CD4-positive, alpha-beta T cell treated with Interleukin-17A for 4 hours (primary cell): ENCODE data around the gene PPT2.
"Not testable (repeated sequence)": the region's sequence is repeated elsewhere in the genome, so short reads cannot be mapped to it uniquely, and the experiment has no call there.

Experiments
- DNase-seq: peaks from one replicate; pipeline ENCODE4 v3.0.0-alpha.2; 2020; ENCODE audit warnings: mixed read lengths

PPT2 gene

DNA sequence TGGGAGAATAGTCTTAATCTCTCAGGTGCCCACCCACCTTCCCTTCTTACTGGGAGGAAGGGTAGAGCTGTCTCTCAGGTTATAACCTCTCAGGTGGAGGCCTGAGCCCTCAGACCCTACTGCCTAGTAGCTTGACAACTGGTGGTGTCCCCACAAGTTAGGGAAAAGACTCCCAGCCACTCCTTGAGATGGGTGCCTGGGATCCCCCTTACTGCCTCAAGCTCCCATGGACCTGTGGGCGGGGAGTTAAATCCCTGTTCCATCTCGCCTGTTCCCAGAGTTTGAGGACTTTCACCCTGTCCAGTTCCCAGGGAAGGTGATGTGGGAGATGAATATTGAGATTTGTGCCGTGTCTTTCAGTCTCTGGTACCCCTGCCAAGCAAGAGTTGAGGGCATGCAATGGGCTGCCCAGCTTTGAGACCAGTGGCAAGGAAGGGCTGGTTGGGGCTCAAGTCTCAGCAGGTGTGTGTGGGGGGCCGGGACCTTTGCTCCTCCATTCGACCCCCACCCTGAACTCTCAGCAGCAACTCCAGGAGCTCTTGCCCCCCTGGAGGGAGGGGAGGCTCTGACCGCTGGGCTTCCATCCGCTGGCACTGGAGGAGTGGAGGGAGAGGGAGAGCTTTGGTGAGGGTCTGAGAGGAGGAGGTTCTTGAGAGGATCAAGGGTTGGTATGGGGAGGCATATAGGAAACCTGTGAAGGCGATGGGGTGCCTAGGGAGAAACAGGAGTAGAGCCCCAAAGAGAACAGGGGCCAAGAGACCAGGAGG is 37.2 kb downstream of the PPT2 start:
- no peak for DNase-seq

DNA sequence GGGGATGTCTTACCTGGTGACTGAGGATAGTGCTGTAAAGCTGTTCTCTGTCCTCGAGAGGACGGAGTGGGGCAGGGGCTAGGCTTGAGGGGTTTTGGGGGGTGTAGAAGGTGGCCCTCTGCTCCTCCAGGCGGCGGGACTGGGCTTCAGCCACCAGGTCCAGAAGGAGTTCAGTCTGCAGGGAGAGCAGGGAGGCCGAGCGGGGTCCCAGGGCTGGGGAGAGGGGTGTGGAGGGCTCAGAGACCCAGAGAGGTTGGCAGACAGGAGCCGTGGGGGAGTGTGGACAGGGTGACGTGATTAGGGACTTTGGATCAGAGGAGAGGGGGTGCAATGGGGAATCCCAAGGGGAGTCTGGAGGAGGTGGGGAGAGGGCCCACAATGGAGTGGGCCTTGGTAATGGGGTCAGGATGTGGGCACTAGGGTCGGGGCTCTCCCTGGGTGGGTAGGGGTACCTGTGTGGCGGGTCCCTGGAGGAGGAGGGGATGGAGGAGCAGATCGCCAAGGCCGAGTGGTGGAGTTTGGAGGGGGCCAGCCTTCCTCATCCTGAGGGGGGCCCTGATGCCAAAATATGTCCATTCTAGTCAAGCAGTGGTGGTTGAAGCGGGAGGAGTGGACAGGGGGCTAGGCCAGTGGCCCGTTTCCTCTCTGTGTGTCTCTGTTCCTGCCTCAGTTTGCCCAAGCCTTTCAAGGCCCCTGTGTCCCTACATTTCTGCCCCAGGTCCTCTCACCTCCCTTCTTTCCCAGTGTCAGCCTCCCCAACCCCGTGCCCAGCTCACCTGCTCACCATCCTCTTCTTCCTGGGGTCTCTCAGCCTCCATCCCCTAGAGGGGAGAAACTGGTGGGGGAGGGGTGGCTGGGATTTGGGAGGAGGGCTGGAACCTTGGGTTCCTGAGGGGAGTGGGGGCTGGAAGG is 38.0 kb downstream of the PPT2 start:
- DNase-seq: no peak

DNA sequence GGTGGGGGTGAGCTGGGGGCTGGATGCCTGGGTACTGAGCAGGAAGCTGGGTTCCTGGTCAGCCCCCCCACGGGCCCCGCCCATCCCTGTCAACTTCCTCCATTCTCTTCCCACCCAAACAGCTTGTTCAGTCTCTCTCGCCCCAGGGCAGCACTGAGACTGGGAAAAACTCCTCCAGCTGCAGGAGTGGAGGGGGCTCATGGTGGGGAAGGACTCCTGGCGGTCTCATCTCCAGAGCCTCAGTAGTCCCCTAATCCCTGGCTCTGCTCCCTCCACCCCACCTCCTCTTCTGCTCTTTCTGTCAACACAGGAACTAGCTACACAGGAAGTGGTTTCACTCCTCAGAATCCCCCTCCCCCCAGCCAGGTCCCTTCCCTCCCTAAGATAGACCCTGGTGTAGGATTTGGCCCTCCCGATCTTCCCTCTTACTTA is 38.7 kb downstream of the PPT2 start, which contains the start of gene GPSM3:
GPSM3 (minus strand) TSS at position 36 of the 432 bp plus-strand sequence. CDS start 130 bp downstream, outside the sequence.
- peak; percentile 80 for DNase-seq

DNA sequence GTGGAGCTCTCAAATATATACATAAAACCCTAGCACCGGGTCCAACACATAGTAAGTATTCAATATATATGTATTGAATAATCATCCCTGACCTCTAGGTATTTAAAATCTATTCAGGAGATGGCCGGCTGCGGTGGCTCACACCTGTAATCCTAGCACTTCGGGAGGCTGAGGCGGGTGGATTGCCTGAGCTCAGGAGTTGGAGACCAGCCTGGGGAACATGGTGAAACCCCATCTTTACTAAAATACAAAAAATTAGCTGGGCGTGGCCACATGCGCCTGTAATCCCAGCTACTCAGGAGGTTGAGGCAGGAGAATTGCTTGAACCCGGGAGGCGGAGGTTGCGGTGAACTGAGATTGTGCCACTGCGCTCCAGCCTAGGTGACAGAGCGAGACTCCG is 39.2 kb downstream of the PPT2 start:
- not testable (repeated sequence) for DNase-seq

DNA sequence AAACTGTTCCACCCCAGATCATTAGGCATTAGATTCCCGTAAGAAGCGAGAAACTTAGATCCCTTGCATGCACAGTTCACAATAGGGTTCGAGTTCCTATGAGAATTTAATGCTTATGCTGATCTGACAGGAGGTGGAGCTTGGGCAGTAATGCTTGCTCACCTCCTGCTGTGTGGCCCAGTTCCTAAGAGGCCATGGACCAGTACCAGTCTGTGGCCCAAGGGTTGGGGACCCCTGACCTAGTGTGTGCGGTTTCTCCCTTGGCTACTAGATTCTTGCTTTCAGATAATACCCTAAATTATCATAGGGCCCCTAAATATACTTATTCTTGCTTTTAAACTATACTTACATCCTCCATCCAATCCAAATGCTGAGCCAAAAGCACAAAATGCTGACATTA is 40.4 kb downstream of the PPT2 start:
- no peak for DNase-seq

DNA sequence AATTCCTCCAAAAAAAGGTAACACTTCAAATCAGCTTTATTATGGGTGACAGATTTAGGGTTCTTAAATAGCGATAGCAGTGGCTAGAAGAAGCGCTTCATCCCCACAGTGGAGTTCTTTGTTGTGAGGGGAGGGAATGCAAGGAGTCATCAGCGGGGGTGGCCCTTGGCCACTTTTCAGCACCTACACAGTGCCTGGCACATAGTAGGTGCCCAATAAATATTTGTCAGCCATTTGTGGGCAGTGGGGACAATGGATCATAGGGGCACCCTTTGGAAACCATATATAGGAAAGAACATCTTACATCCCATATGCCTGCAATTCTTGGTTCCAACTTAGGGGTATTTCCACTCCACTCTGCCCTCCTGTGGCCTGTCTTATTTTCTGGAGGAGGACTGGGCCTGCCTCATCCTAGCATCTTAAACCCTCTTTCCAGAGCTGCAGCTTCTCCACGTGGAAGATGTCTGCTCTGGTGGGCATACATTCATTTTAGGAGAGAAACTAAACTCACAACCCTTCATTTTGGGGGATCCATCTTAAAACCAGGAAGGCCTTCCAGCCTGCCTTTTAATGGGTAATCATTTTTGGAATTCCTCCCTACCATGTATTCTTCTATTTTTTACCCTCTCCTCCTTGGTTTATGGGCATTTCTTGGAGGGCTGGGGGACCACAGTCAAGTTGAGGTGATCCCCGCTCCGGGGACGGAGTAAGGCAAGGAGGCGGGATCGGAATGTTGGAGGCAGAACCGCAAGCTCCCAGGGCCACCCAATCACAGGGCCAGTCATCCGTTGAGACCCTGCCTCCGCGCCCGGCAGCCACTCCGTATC is 41.1 kb downstream of the PPT2 start:
- peak; percentile 35 for DNase-seq

DNA sequence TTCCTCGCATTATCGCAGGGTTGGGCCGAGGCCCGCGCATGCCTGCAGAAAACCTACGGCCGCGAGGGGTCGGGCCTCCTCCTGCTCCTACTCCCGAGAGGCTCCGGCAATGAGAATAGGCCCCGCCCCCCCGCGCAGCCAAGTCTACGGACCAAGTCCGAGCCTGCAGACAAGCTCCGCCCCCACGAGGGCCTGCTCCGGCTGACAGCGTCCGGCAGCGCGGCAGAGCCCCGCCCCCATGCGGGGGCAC is 41.6 kb downstream of the PPT2 start:
- DNase-seq: peak; percentile 100

DNA sequence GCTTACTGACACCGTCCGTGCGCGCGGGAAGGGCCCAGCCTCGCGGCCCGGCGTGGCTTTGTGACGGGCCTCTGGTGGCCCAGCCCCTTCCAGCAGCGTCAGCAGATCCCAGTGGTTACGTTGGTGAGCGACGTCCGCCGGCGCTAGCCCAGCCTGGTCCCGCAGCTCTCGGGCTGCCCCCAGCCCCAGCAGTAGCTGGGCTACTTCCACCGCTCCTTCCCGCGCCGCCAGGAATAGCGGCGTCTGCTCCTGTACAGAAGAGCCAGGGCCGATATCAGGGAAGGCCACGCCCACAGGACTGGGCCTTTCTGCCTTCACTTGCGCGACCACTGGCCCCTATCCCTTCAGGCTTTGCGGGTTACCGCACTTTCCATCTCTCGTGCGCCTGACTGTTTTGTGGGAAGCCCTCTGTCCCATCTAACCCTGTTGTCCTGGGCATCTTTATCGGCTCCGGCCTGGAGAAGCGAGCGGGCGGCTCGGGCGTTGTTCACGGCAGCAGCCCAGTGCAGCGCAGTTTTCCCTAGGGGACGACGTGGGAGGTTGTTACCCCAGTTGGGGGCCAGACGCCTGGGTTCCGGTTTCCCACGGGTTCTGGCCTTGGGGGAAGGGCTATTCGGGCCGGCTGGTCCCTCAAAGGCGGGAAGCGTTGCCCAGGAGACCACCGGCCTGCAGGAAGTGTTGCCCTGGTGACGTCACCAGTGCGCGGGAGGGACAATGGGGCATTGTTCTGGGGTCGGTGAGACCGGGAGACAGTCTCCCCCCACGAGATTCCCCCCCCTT is 42.2 kb downstream of the PPT2 start:
- DNase-seq: peak; percentile 63

DNA sequence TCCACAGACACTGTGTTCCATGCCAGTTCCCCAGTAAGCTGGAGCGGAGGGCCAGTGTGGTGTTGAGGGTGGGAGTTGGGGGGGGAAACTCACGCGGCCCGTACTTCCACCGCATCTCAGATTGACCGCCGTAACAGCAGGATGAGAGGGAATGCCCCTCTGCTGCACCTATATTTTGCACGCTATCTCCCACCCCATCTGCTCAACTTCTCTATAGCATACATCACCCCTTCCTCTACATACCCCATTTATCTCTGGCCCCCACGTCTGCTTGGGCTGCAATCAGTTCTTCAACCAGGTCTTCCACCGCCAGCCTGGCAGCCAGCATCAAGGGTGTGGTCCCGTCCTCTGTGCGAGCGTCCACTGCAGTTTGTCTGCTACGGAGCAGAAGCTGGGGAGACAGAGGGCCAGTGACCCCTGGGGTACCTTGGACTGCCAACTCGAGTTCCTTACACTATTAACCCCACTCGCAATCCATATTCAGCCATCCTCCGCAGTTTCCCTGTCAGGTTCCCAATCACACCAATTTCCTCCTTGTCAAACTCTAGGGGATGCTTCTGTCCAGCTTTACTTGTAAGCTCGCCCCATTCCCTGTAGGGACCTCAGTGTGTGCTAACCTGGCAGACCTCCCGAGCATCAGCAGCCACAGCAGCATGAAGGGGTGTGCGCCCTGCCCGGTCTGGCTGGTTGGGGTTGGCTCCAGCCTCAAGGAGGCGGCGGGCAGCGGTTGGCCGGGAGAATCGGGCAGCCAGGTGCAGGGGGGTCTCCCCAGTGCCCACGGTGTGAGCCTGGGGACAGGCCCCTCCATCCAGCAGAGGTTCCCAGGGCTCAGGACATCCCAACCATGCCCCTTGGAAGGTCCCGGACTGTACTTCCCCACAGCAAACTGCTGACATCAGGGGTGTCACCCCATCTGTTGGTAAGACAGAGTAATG is 43.0 kb downstream of the PPT2 start:
- no peak for DNase-seq

DNA sequence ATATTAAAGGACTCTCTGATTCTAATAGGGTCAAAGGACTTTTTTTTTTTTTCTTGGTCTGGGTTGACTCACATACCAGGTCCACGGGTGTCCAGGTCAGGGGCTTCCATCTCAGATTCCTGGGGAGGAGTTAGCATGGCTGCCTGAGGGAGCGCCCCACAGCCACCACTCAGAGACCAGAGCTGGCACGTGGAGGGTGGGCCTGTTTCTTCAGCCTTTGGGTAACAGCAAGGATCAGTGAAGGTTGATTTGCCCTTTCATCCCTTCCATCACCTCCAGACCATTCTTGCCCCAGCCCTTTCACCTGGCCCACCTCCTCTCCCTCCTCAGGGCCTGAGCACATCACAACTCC is 44.4 kb downstream of the PPT2 start:
- DNase-seq: no peak

DNA sequence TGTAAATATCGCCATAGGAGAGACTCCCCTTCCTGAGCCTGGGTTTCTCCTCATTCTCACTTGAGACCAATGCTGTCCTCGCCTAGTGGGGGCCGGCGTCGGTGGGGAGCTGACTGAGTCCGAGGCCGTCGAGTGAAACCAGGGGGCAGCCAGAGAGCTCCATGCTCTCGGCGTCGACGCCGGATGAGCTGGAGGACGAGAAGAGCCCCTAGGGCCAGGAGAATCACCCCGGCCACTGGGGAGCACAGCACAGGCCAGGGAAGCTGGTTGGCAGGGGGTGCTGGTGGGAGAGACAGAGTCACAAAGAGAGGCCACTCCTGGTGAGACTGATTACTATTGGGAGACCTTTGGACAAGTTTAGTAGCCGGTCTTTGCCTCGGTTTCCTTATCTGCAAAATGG is 44.9 kb downstream of the PPT2 start:
- DNase-seq: no peak

DNA sequence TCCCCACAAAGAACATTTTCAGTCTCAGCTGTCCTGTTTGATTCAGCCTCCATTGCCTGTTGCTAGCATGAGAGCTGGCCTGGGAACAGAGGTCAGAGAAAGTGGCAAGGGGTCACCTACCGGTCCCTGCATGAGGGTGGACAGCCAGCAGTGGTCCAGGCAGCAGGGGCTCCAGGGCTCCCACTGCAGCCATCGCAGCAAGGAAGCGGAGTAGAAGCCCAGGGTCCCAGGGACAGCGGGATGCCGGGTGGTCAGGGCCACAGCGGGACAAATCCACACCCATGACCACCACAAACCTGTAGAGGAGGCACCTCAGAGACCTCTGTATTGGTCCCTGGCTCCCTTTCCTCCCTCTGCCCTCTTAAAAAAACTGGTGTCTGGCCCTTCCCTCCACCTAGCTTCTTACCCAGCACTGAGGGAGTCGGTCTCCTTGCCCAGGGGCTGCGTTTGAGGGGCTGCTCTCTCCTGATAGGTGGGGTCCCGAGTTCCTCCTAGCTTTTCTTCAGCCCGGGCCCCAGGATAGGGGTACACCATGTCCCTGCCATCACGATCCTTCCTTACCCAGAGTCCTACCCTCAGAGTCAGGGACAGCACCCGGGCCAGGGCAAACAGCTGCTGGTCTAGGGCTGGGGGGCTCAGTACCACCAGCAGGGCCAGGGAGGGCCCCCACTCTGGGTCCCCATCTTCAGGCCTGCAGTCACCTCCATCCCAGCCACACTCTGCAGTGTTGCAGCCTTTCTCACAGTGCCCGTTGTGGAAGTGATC is 47.0 kb downstream of the PPT2 start:
- DNase-seq: no peak

DNA sequence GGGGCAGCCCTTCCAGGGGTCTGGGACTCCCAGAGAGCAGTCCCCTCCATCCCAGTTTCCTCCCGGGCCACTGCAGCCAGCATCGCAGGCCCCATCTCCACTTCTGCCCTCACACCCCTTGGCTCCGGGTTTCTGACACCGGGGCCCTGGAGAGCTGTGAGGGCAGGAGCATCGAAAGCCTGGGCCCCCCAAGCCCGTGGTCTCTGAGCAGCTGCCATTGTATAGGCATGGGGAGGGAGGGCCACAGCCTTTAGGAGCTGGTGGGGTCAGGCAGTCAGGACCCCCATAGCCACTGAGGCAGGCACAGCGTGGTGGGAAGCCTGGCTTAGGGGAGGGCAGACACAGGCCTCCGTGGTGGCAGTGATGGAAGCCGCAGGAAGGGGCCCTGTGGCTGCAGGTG is 48.2 kb downstream of the PPT2 start:
- DNase-seq: no peak

DNA sequence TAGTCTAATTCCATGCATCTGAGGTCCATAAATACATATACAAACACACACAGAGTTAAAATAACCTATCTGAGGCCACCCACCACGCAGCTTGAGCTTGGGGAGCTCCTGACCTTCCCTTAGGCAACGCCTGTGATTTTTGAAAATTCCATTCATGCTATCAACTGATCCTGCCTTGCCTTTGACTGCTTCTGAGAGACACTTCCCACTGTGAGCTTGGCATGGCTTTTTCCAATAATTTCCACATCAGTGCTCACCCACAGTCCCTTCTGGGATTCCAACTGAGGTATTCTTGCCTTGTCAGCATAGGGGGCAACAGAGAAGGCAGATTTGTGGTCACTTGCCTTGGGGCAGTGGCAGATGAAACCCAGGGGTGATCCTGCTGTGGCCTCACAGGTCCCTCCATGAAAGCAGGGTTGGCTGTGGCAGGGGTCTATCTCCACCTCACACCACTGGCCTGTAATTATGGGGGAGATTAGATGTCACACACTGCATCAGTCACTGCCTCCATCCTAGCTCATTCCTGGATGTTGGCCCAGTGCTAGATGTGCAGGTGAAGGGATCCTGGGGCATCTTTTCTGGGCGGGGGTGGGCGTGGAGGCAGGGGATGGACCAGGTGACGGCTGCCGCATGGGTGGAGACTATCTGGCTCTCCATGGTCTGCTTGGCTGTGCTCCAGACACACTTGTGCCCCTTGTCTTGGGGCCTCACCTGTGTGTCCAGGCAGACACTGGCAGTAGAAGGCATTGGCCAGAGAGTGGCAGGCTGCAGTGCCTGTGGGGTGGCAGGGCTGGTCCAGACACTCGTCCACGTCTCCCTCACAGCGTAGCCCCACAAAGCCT is 49.7 kb downstream of the PPT2 start:
- DNase-seq: no peak

DNA sequence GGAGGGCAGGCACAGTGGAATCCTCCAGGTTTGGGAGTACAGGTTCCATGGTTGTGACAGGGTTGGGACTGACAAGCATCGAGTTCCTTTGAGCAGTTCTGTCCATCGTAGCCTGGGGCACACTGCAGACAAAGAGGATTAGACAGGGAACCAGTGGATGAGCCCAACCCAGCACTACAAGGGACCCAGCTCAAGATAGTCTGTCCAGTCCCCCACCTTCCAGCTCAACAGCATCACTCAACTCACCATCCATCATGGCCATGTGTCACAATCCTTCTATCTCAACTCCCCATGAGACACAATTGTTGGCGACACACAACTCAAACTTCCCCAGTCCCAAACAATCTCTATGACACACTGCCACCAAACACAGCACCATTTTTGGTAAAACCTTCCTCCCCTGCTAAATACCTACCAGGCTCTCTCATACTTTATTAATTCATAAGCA is 50.4 kb downstream of the PPT2 start:
- DNase-seq: no peak

DNA sequence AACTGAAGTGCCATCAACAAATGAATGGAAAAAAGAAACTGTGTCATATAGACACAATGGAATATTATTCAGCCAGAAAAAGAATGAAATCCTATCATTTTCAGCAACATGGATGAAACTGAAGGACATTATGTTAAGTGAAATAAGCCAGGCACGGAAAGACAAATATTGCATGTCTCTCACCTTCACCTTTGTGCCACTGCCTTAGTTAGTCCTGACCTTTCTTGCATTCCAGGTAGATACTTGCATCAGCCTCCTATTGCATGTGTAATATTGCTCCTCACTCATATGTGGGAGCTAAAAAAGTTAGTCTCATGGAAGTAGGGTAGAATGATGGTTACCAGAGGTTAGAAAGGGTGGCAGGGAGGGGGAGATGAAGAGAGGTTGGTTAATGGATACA is 55.1 kb downstream of the PPT2 start:
- DNase-seq: no peak

DNA sequence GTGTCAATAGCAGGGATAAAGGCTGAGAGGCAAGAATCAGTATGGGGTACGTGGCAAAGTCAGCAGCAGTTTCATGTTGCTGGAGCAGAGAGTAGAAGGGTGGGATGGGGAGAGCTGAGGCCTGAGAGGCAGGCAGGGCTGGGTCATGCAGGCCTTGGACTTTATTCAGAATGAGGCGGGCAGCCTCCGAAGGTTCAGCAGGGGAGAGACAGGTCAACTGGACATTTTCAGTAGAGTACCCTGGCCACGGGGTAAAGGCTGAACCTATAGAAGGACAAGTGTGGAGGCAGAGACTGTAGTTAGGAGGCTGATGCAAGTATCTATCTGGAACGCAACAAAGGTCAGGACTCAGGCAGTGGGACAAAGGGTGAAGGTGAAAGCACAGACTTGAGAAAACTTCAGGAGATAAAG is 56.3 kb downstream of the PPT2 start:
- no peak for DNase-seq

DNA sequence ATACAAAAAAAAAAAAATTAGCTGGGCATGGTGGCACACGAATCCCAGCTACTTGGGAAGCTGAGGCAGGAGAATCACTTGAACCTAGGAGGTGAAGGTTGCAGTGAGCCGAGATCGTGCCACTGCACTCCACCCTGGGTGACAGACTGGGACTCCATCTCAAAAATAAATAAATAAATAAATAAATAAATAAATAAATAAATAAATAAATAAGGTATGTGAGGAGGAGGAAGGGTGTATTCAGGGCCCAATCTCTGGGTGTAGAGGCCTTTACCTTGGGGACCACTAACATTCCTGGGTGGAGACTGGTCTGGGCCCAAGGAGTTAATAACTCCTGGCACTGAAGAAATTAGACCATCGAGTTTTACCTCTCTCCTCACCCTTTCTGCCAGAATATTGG is 57.5 kb downstream of the PPT2 start:
- not testable (repeated sequence) for DNase-seq

DNA sequence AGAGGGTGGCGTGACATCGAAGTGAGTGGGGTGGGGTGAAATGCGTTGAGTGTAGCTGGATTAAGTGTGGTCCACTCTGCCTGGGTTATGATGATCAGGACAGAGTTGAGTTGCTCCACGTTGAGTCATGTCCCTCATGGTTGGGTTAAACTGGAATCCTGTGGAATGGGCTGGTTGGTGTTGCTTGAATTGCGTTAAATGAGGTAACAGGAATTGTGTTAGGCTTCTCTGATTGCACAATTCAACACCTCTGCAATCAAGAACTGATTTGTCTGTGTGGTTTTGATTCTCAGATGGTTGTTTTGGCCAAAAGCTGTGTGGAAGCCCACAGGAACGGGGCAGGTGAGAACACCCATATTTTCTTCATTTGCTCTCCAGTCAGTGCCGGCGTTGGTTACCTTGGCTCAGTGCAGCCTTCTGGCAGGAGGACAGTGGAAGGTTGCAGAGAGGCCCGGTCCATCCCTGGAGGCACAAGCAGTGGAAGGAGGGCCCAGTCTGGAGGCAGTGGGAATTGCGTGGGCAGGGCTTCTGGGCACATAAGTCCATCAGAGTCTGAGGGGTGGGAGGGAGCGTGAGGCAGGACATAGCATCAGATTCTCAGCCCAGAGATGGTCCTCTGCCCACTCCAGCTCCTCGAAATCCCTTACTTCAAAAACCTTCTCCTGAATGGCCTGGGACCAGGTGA is 58.3 kb downstream of the PPT2 start:
- DNase-seq: no peak
